Glomerular visceral epithelial cell (primary cell): ENCODE measurements around the gene ANTXR1.

Experiments used
- DNase-seq: peaks from one replicate; pipeline ENCODE4 v3.0.0-alpha.2; 2016; ENCODE audit errors: extremely low spot score

ANTXR1 gene

GRCh38 chr2:69013142-69013839 is at the start of gene ANTXR1:
Gene ANTXR1, plus strand, starts transcription at chr2:69013179. Its CDS starts 321 bp downstream, at chr2:69013500.
- peak; percentile 67 for DNase-seq

- DNase-seq = no peak
Measured at GRCh38 chr2:68964282-68964681, 48.7 kb upstream of the ANTXR1 start.

- DNase-seq = no peak
Measured at GRCh38 chr2:68968221-68968620, 44.8 kb upstream of the ANTXR1 start.

- DNase-seq = no peak
Measured at GRCh38 chr2:68969736-68970490, 43.1 kb upstream of the ANTXR1 start.

- DNase-seq = no peak
Measured at GRCh38 chr2:68970566-68971265, 42.3 kb upstream of the ANTXR1 start.

- DNase-seq = peak; percentile 92
Measured at GRCh38 chr2:68971591-68972231, 41.3 kb upstream of the ANTXR1 start.

- no peak for DNase-seq
Measured at GRCh38 chr2:68974251-68974650, 38.7 kb upstream of the ANTXR1 start, which contains the start of gene GKN1. Gene GKN1, plus strand, starts transcription at chr2:68974636. Its CDS starts 42 bp downstream, at chr2:68974678.

- no peak for DNase-seq
Measured at GRCh38 chr2:68974946-68975665, 37.9 kb upstream of the ANTXR1 start.

- no peak for DNase-seq
Measured at GRCh38 chr2:68975844-68976243, 37.1 kb upstream of the ANTXR1 start.

GRCh38 chr2:68977453-68977852 is 35.5 kb upstream of the ANTXR1 start:
- no peak for DNase-seq

GRCh38 chr2:68978098-68978497 is 34.9 kb upstream of the ANTXR1 start:
- no peak for DNase-seq

- peak; percentile 63 for DNase-seq
Measured at GRCh38 chr2:68980956-68981355, 32.0 kb upstream of the ANTXR1 start.

- no peak for DNase-seq
Measured at GRCh38 chr2:68987021-68987503, 25.9 kb upstream of the ANTXR1 start.

GRCh38 chr2:68989035-68989434 is 23.9 kb upstream of the ANTXR1 start:
- DNase-seq = no peak

- DNase-seq = no peak
Measured at GRCh38 chr2:68992341-68992740, 20.6 kb upstream of the ANTXR1 start.

- DNase-seq = no peak
Measured at GRCh38 chr2:68992933-68993332, 20.0 kb upstream of the ANTXR1 start.

GRCh38 chr2:68993660-68994059 is 19.3 kb upstream of the ANTXR1 start:
- DNase-seq = no peak

GRCh38 chr2:68994864-68995263 is 18.1 kb upstream of the ANTXR1 start:
- DNase-seq = peak; percentile 79

- DNase-seq = no peak
Measured at GRCh38 chr2:68995916-68996315, 17.1 kb upstream of the ANTXR1 start.

GRCh38 chr2:68997401-68997800 is 15.6 kb upstream of the ANTXR1 start:
- DNase-seq = no peak

GRCh38 chr2:69001879-69002278 is 11.1 kb upstream of the ANTXR1 start:
- no peak for DNase-seq
